Uterus (tissue), 2 donors: ENCODE data around the gene ASAP2.

Source experiments
- CTCF ChIP-seq, 4 experiments: fragments of 200-600 bp in 2 of 4; fragments of 450-650 bp in 2 of 4; sonication (generic) in 2 of 4; IDR thresholded peaks; one replicate each; pipeline ENCODE4 v1.5.1; 2016 to 2019; ENCODE audit warnings: antibody characterized with exemption in 4 of 4, mild to moderate bottlenecking in 2 of 4, moderate library complexity in 1 of 4
- POLR2A ChIP-seq, 2 donors: fragments of 450-650 bp; IDR thresholded peaks; one replicate each; pipeline ENCODE4 v1.6.1; 2016; ENCODE audit warnings: antibody characterized with exemption in 2 of 2, mild to moderate bottlenecking in 1 of 2, moderate library complexity in 1 of 2

DNA sequence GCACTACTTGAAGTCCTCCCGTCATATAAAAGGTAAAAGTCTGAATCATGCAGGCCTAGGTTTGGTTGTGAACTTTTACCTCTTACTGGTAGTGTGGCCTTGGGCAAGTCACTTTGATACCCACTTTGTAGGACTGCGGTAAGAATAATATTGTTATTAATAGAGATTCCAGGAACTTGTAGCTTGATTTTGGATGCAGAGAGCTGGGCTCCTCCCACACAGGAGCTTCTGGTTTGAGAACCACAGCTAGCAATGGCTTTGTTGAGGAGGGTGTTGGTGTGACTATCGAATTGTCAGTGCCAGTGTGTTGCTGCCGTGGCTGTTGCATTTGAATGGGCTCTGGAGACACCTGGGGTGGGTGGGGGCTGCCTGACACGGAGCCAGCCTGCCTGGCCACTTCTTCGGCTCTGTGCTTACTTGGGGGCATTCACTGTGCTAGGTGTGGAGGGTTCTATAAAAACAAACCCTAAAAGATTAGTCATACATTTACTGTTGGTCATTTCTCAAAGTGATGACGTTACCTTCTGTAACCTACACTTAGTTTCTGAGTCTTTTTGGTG is 38.5 kb downstream of the ASAP2 start:
- TF ChIP-seq CTCF (IDR thresholded peaks at IDR 0.05), result no peak
- no peak for TF ChIP-seq POLR2A (IDR thresholded peaks at IDR 0.05)
